ENCODE measurements around the gene LRRN3. TPM values are rescaled to one million over a fixed set of nuclear protein-coding genes. Genes with fewer than 3 reads are reported as not detected.

Gene LRRN3
- total and polyA plus RNA-seq, 2 experiments from 2014 or later, result 0.41 to 0.43 TPM

GRCh38 chr7:111051832-111052231 lies 39.1 kb upstream of the LRRN3 start:
- WGBS, 2 experiments (ENCODE audit: low coverage in 1 of 2, low lambda C conversion rate in 2 of 2, missing lambda C conversion rate in 2 of 2), result 93 to 95% methylated on average over 1 of the region's 1 CpG

GRCh38 chr7:111053035-111053434 lies 37.9 kb upstream of the LRRN3 start:
- H3F3A ChIP-seq (ENCODE audit: insufficient read depth), result no peaks in the 10 kb centered on the region
- in situ Hi-C loops (cut with MboI), result no loop called here
- 88 to 98% methylated on average over 2 of the region's 2 CpGs for WGBS, 2 experiments (ENCODE audit: low coverage in 1 of 2, low lambda C conversion rate in 2 of 2, missing lambda C conversion rate in 2 of 2)

More at GRCh38 chr7:111051832-111052231, 39.1 kb upstream of the LRRN3 start:
- Histone ChIP-seq H4K20me1 (ENCODE audit: insufficient read depth) (no peaks in the 10 kb centered on the region), H3F3A (ENCODE audit: insufficient read depth) (no peaks in the 10 kb centered on the region), H3K9me2 (ENCODE audit: insufficient read depth) (no peaks in the 10 kb centered on the region), H3K4me2 (ENCODE audit: unreplicated experiment) (no peak overlapping the region), H3K27ac (no peak overlapping the region), H3K4me3 (no peak overlapping the region), H3K36me3 (ENCODE audit: low read depth) (no peaks in the 10 kb centered on the region), H3K9ac (no peak overlapping the region), H2AFZ (no peak overlapping the region), H3K79me2 (ENCODE audit: insufficient read depth) (no peaks in the 10 kb centered on the region), H3K27me3 (replicated peaks; ENCODE audit: insufficient read depth) (no peaks in the 10 kb centered on the region), H3K9me3 (ENCODE audit: low read depth) (no peaks in the 10 kb centered on the region), H3K4me1 (ENCODE audit: insufficient read depth) (no peaks in the 10 kb centered on the region)
- TF ChIP-seq EZH2phosphoT487 (IDR thresholded peaks at IDR 0.05; ENCODE audit: insufficient read depth, low read depth) (no peak), EZH2 (IDR thresholded peaks at IDR 0.05; ENCODE audit: insufficient read depth, poor library complexity, severe bottlenecking) (no peak)
- DNase-seq, result no peak
- in situ Hi-C loops (cut with MboI), result no loop called here

GRCh38 chr7:111056371-111056770 lies 34.6 kb upstream of the LRRN3 start:
- H4K20me1 ChIP-seq (ENCODE audit: insufficient read depth), result no peaks in the 10 kb centered on the region
- H3K4me2 ChIP-seq (ENCODE audit: unreplicated experiment), result no peak overlapping the region
- H2AFZ ChIP-seq, result no peak overlapping the region
- H3F3A ChIP-seq (ENCODE audit: insufficient read depth), result no peaks in the 10 kb centered on the region
- no peak for DNase-seq
- H3K9ac ChIP-seq, result no peak overlapping the region
- no peaks in the 10 kb centered on the region for H3K79me2 ChIP-seq (ENCODE audit: insufficient read depth)
- H3K9me3 ChIP-seq (ENCODE audit: low read depth), result no peaks in the 10 kb centered on the region
- no peaks in the 10 kb centered on the region for H3K36me3 ChIP-seq (ENCODE audit: low read depth)
- H3K9me2 ChIP-seq (ENCODE audit: insufficient read depth), result no peaks in the 10 kb centered on the region
- no peak overlapping the region for H3K4me3 ChIP-seq
- H3K27ac ChIP-seq, result no peak overlapping the region
- WGBS, 2 experiments (ENCODE audit: low coverage in 1 of 2, low lambda C conversion rate in 2 of 2, missing lambda C conversion rate in 2 of 2), result 77 to 88% methylated on average over 2 of the region's 2 CpGs
- H3K27me3 ChIP-seq (replicated peaks; ENCODE audit: insufficient read depth), result no peaks in the 10 kb centered on the region
- in situ Hi-C loops (cut with MboI), result no loop called here
- no peaks in the 10 kb centered on the region for H3K4me1 ChIP-seq (ENCODE audit: insufficient read depth)
- TF ChIP-seq EZH2phosphoT487 (IDR thresholded peaks at IDR 0.05; ENCODE audit: insufficient read depth, low read depth), result no peak
- TF ChIP-seq EZH2 (IDR thresholded peaks at IDR 0.05; ENCODE audit: insufficient read depth, poor library complexity, severe bottlenecking), result no peak

More at GRCh38 chr7:111053035-111053434, 37.9 kb upstream of the LRRN3 start:
- Histone ChIP-seq H3K79me2 (ENCODE audit: insufficient read depth) (no peaks in the 10 kb centered on the region), H3K27me3 (replicated peaks; ENCODE audit: insufficient read depth) (no peaks in the 10 kb centered on the region), H3K4me1 (ENCODE audit: insufficient read depth) (no peaks in the 10 kb centered on the region), H3K27ac (no peak overlapping the region), H2AFZ (no peak overlapping the region), H3K9ac (no peak overlapping the region), H3K4me2 (ENCODE audit: unreplicated experiment) (no peak overlapping the region), H4K20me1 (ENCODE audit: insufficient read depth) (no peaks in the 10 kb centered on the region), H3K4me3 (no peak overlapping the region), H3K36me3 (ENCODE audit: low read depth) (no peaks in the 10 kb centered on the region), H3K9me3 (ENCODE audit: low read depth) (no peaks in the 10 kb centered on the region), H3K9me2 (ENCODE audit: insufficient read depth) (no peaks in the 10 kb centered on the region)
- no peak for TF ChIP-seq EZH2phosphoT487 (IDR thresholded peaks at IDR 0.05; ENCODE audit: insufficient read depth, low read depth)
- TF ChIP-seq EZH2 (IDR thresholded peaks at IDR 0.05; ENCODE audit: insufficient read depth, poor library complexity, severe bottlenecking), result no peak
- no peak for DNase-seq

- H2AFZ ChIP-seq, result no peak overlapping the region
- no peaks in the 10 kb centered on the region for H3F3A ChIP-seq (ENCODE audit: insufficient read depth)
- no peaks in the 10 kb centered on the region for H3K9me3 ChIP-seq (ENCODE audit: low read depth)
- in situ Hi-C loops (cut with MboI), result no loop called here
- no peak overlapping the region for H3K27ac ChIP-seq
- no peaks in the 10 kb centered on the region for H3K4me1 ChIP-seq (ENCODE audit: insufficient read depth)
- no peak for TF ChIP-seq EZH2 (IDR thresholded peaks at IDR 0.05; ENCODE audit: insufficient read depth, poor library complexity, severe bottlenecking)
- 81 to 82% methylated on average over 4 of the region's 4 CpGs for WGBS, 2 experiments (ENCODE audit: low coverage in 1 of 2, low lambda C conversion rate in 2 of 2, missing lambda C conversion rate in 2 of 2)
- no peaks in the 10 kb centered on the region for H3K36me3 ChIP-seq (ENCODE audit: low read depth)
- no peak overlapping the region for H3K4me2 ChIP-seq (ENCODE audit: unreplicated experiment)
- no peak overlapping the region for H3K4me3 ChIP-seq
- H3K9me2 ChIP-seq (ENCODE audit: insufficient read depth), result no peaks in the 10 kb centered on the region
- no peaks in the 10 kb centered on the region for H3K79me2 ChIP-seq (ENCODE audit: insufficient read depth)
- H4K20me1 ChIP-seq (ENCODE audit: insufficient read depth), result no peaks in the 10 kb centered on the region
- H3K27me3 ChIP-seq (replicated peaks; ENCODE audit: insufficient read depth), result no peaks in the 10 kb centered on the region
- no peak overlapping the region for H3K9ac ChIP-seq
- DNase-seq, result no peak
These were observed 33.9 kb upstream of the LRRN3 start for GRCh38 chr7:111057066-111057465.

- Histone ChIP-seq H3K9ac (no peak overlapping the region), H3K79me2 (ENCODE audit: insufficient read depth) (no peaks in the 10 kb centered on the region), H3K27ac (no peak overlapping the region), H2AFZ (no peak overlapping the region), H3K4me1 (ENCODE audit: insufficient read depth) (no peaks in the 10 kb centered on the region), H3K36me3 (ENCODE audit: low read depth) (no peaks in the 10 kb centered on the region), H3K27me3 (replicated peaks; ENCODE audit: insufficient read depth) (no peaks in the 10 kb centered on the region), H3K4me3 (no peak overlapping the region), H3K4me2 (ENCODE audit: unreplicated experiment) (no peak overlapping the region), H3F3A (ENCODE audit: insufficient read depth) (no peaks in the 10 kb centered on the region), H3K9me2 (ENCODE audit: insufficient read depth) (no peaks in the 10 kb centered on the region), H3K9me3 (ENCODE audit: low read depth) (no peaks in the 10 kb centered on the region), H4K20me1 (ENCODE audit: insufficient read depth) (no peaks in the 10 kb centered on the region)
- TF ChIP-seq EZH2phosphoT487 (IDR thresholded peaks at IDR 0.05; ENCODE audit: insufficient read depth, low read depth), result no peak
- TF ChIP-seq EZH2 (IDR thresholded peaks at IDR 0.05; ENCODE audit: insufficient read depth, poor library complexity, severe bottlenecking), result no peak
- in situ Hi-C loops (cut with MboI), result no loop called here
- DNase-seq, result peak; percentile 55
These were observed 31.1 kb upstream of the LRRN3 start for GRCh38 chr7:111059833-111060232.

Data from GM23248 (cell line).